ENCODE data around the gene HLA-B. TPM values are rescaled to one million over a fixed set of nuclear protein-coding genes. Genes with fewer than 3 reads are reported as not detected.
"Not testable (repeated sequence)": the region's sequence is repeated elsewhere in the genome, so short reads cannot be mapped to it uniquely, and the experiment has no call there.

The HLA-B gene
- total RNA-seq, 1 experiment from 2014 or later: 1,556 TPM

GRCh38 chr6:31399589-31400466 is 42.8 kb upstream of the HLA-B start:
- H4K20me1 ChIP-seq (ENCODE audit: insufficient read depth, low read depth, low read length): no peaks in the 10 kb centered on the region
- H3K27me3 ChIP-seq (ENCODE audit: low read length): no peaks in the 10 kb centered on the region
- H3K9ac ChIP-seq (ENCODE audit: low read length): peak overlapping the region; percentile 41; the same call in 1 of the 2 replicates
- peaks cover 6% of the 10 kb centered on the region for H3K4me1 ChIP-seq (ENCODE audit: low read length)
- H3K36me3 ChIP-seq (ENCODE audit: insufficient read depth, low read length): no peaks in the 10 kb centered on the region
- H3K9me3 ChIP-seq (ENCODE audit: low read length): no peaks in the 10 kb centered on the region
- no peaks in the 10 kb centered on the region for H3K9me2 ChIP-seq (replicated peaks; ENCODE audit: insufficient read depth, low read length)
- peak overlapping the region; percentile 59 for H3K4me2 ChIP-seq (ENCODE audit: low read depth, low read length, poor library complexity, severe bottlenecking)
- H2AFZ ChIP-seq (ENCODE audit: low read length): peak overlapping the region; percentile 41; the same call in 1 of the 2 replicates
- peak overlapping the region; percentile 39; the same call in 1 of the 2 replicates for H3K4me3 ChIP-seq (ENCODE audit: low read length)
- no peaks in the 10 kb centered on the region for H3K79me2 ChIP-seq (ENCODE audit: low read length)
- DNase-seq: peak; percentile 68
- no peak overlapping the region for H3K27ac ChIP-seq (ENCODE audit: low read length)

- no peaks in the 10 kb centered on the region for H3K9me2 ChIP-seq (replicated peaks; ENCODE audit: insufficient read depth, low read length)
- H3K9me3 ChIP-seq (ENCODE audit: low read length): no peaks in the 10 kb centered on the region
- no peaks in the 10 kb centered on the region for H4K20me1 ChIP-seq (ENCODE audit: insufficient read depth, low read depth, low read length)
- H3K27ac ChIP-seq (ENCODE audit: low read length): no peak overlapping the region
- H3K9ac ChIP-seq (ENCODE audit: low read length): no peak overlapping the region
- no peaks in the 10 kb centered on the region for H3K27me3 ChIP-seq (ENCODE audit: low read length)
- no peaks in the 10 kb centered on the region for H3K79me2 ChIP-seq (ENCODE audit: low read length)
- DNase-seq: no peak
- peaks cover 6% of the 10 kb centered on the region for H3K4me1 ChIP-seq (ENCODE audit: low read length)
- H3K4me2 ChIP-seq (ENCODE audit: low read depth, low read length, poor library complexity, severe bottlenecking): no peak overlapping the region
- H3K36me3 ChIP-seq (ENCODE audit: insufficient read depth, low read length): no peaks in the 10 kb centered on the region
- H2AFZ ChIP-seq (ENCODE audit: low read length): no peak overlapping the region
- H3K4me3 ChIP-seq (ENCODE audit: low read length): no peak overlapping the region
Observed at GRCh38 chr6:31397901-31398525, 41.0 kb upstream of the HLA-B start.

- not testable (repeated sequence) for H2AFZ ChIP-seq (ENCODE audit: low read length); H3K9ac ChIP-seq (ENCODE audit: low read length); H3K4me1 ChIP-seq (ENCODE audit: low read length); H3K9me2 ChIP-seq (replicated peaks; ENCODE audit: insufficient read depth, low read length); H3K4me2 ChIP-seq (ENCODE audit: low read depth, low read length, poor library complexity, severe bottlenecking); H3K27ac ChIP-seq (ENCODE audit: low read length); H3K27me3 ChIP-seq (ENCODE audit: low read length); H3K36me3 ChIP-seq (ENCODE audit: insufficient read depth, low read length); H4K20me1 ChIP-seq (ENCODE audit: insufficient read depth, low read depth, low read length); H3K79me2 ChIP-seq (ENCODE audit: low read length); DNase-seq; H3K4me3 ChIP-seq (ENCODE audit: low read length); H3K9me3 ChIP-seq (ENCODE audit: low read length)
Observed at GRCh38 chr6:31397153-31397499, 40.1 kb upstream of the HLA-B start.

- H3K9ac ChIP-seq (ENCODE audit: low read length): no peak overlapping the region
- H3K27ac ChIP-seq (ENCODE audit: low read length): no peak overlapping the region
- H3K9me2 ChIP-seq (replicated peaks; ENCODE audit: insufficient read depth, low read length): no peaks in the 10 kb centered on the region
- no peaks in the 10 kb centered on the region for H3K79me2 ChIP-seq (ENCODE audit: low read length)
- peak; percentile 91 for DNase-seq
- no peaks in the 10 kb centered on the region for H3K36me3 ChIP-seq (ENCODE audit: insufficient read depth, low read length)
- H3K4me2 ChIP-seq (ENCODE audit: low read depth, low read length, poor library complexity, severe bottlenecking): no peak overlapping the region
- H4K20me1 ChIP-seq (ENCODE audit: insufficient read depth, low read depth, low read length): no peaks in the 10 kb centered on the region
- no peaks in the 10 kb centered on the region for H3K27me3 ChIP-seq (ENCODE audit: low read length)
- no peak overlapping the region for H2AFZ ChIP-seq (ENCODE audit: low read length)
- H3K4me1 ChIP-seq (ENCODE audit: low read length): peaks cover 6% of the 10 kb centered on the region
- H3K9me3 ChIP-seq (ENCODE audit: low read length): no peaks in the 10 kb centered on the region
- no peak overlapping the region for H3K4me3 ChIP-seq (ENCODE audit: low read length)
Observed at GRCh38 chr6:31396422-31397152, 39.6 kb upstream of the HLA-B start.

GRCh38 chr6:31395832-31396231 is 38.9 kb upstream of the HLA-B start:
- Histone ChIP-seq H4K20me1 (ENCODE audit: insufficient read depth, low read depth, low read length) (no peaks in the 10 kb centered on the region), H3K4me3 (ENCODE audit: low read length) (no peak overlapping the region), H3K4me2 (ENCODE audit: low read depth, low read length, poor library complexity, severe bottlenecking) (no peak overlapping the region), H3K9me2 (replicated peaks; ENCODE audit: insufficient read depth, low read length) (no peaks in the 10 kb centered on the region), H3K9ac (ENCODE audit: low read length) (no peak overlapping the region), H3K79me2 (ENCODE audit: low read length) (no peaks in the 10 kb centered on the region), H2AFZ (ENCODE audit: low read length) (no peak overlapping the region), H3K9me3 (ENCODE audit: low read length) (no peaks in the 10 kb centered on the region), H3K4me1 (ENCODE audit: low read length) (peaks cover 6% of the 10 kb centered on the region), H3K36me3 (ENCODE audit: insufficient read depth, low read length) (no peaks in the 10 kb centered on the region), H3K27me3 (ENCODE audit: low read length) (no peaks in the 10 kb centered on the region), H3K27ac (ENCODE audit: low read length) (no peak overlapping the region)
- no peak for DNase-seq

GRCh38 chr6:31394381-31394780 is 37.4 kb upstream of the HLA-B start:
- Histone ChIP-seq H3K4me2 (ENCODE audit: low read depth, low read length, poor library complexity, severe bottlenecking) (no peak overlapping the region), H3K9me3 (ENCODE audit: low read length) (no peaks in the 10 kb centered on the region), H3K27me3 (ENCODE audit: low read length) (no peaks in the 10 kb centered on the region), H3K4me1 (ENCODE audit: low read length) (no peaks in the 10 kb centered on the region), H3K36me3 (ENCODE audit: insufficient read depth, low read length) (no peaks in the 10 kb centered on the region), H3K9ac (ENCODE audit: low read length) (no peak overlapping the region), H3K4me3 (ENCODE audit: low read length) (no peak overlapping the region), H2AFZ (ENCODE audit: low read length) (no peak overlapping the region), H3K27ac (ENCODE audit: low read length) (no peak overlapping the region), H4K20me1 (ENCODE audit: insufficient read depth, low read depth, low read length) (no peaks in the 10 kb centered on the region), H3K9me2 (replicated peaks; ENCODE audit: insufficient read depth, low read length) (no peaks in the 10 kb centered on the region), H3K79me2 (ENCODE audit: low read length) (no peaks in the 10 kb centered on the region)
- no peak for DNase-seq

- DNase-seq: no peak
- Histone ChIP-seq H3K4me3 (ENCODE audit: low read length) (no peak overlapping the region), H3K9ac (ENCODE audit: low read length) (no peak overlapping the region), H3K36me3 (ENCODE audit: insufficient read depth, low read length) (no peaks in the 10 kb centered on the region), H3K79me2 (ENCODE audit: low read length) (no peaks in the 10 kb centered on the region), H3K27ac (ENCODE audit: low read length) (no peak overlapping the region), H3K4me1 (ENCODE audit: low read length) (no peaks in the 10 kb centered on the region), H3K27me3 (ENCODE audit: low read length) (no peaks in the 10 kb centered on the region), H4K20me1 (ENCODE audit: insufficient read depth, low read depth, low read length) (no peaks in the 10 kb centered on the region), H3K9me2 (replicated peaks; ENCODE audit: insufficient read depth, low read length) (no peaks in the 10 kb centered on the region), H3K4me2 (ENCODE audit: low read depth, low read length, poor library complexity, severe bottlenecking) (no peak overlapping the region), H2AFZ (ENCODE audit: low read length) (no peak overlapping the region), H3K9me3 (ENCODE audit: low read length) (no peaks in the 10 kb centered on the region)
Observed at GRCh38 chr6:31393932-31394331, 37.0 kb upstream of the HLA-B start.

- H3K4me3 ChIP-seq (ENCODE audit: low read length); H3K4me2 ChIP-seq (ENCODE audit: low read depth, low read length, poor library complexity, severe bottlenecking); H3K27ac ChIP-seq (ENCODE audit: low read length); H3K9me2 ChIP-seq (replicated peaks; ENCODE audit: insufficient read depth, low read length); H2AFZ ChIP-seq (ENCODE audit: low read length); H3K36me3 ChIP-seq (ENCODE audit: insufficient read depth, low read length); H3K4me1 ChIP-seq (ENCODE audit: low read length); H3K9ac ChIP-seq (ENCODE audit: low read length); H4K20me1 ChIP-seq (ENCODE audit: insufficient read depth, low read depth, low read length); DNase-seq; H3K27me3 ChIP-seq (ENCODE audit: low read length); H3K9me3 ChIP-seq (ENCODE audit: low read length); H3K79me2 ChIP-seq (ENCODE audit: low read length): not testable (repeated sequence)
Observed at GRCh38 chr6:31389802-31390132, 32.8 kb upstream of the HLA-B start.
